ENCODE results near the gene CERK.

CERK gene

GRCh38 chr22:46682011-46682731 lies 55.9 kb downstream of the CERK start:
- TF ChIP-seq ZNF274 (IDR thresholded peaks at IDR 0.05; ENCODE audit: low read depth, low read length): no peak
- no peak overlapping the region for H3K4me3 ChIP-seq (ENCODE audit: low read length)

- no peak overlapping the region for H3K4me3 ChIP-seq (ENCODE audit: low read length)
- TF ChIP-seq ZNF274 (IDR thresholded peaks at IDR 0.05; ENCODE audit: low read depth, low read length): no peak
Measured at GRCh38 chr22:46681010-46681409, 57.0 kb downstream of the CERK start.

GRCh38 chr22:46679706-46680269 lies 58.3 kb downstream of the CERK start:
- TF ChIP-seq ZNF274 (IDR thresholded peaks at IDR 0.05; ENCODE audit: low read depth, low read length): no peak
- no peak overlapping the region for H3K4me3 ChIP-seq (ENCODE audit: low read length)

- no peak overlapping the region for H3K4me3 ChIP-seq (ENCODE audit: low read length)
- TF ChIP-seq ZNF274 (IDR thresholded peaks at IDR 0.05; ENCODE audit: low read depth, low read length): no peak
Measured at GRCh38 chr22:46678785-46679700, 59.0 kb downstream of the CERK start.

- no peak overlapping the region for H3K4me3 ChIP-seq (ENCODE audit: low read length)
- TF ChIP-seq ZNF274 (IDR thresholded peaks at IDR 0.05; ENCODE audit: low read depth, low read length): no peak
Measured at GRCh38 chr22:46678003-46678657, 59.9 kb downstream of the CERK start.

GRCh38 chr22:46677323-46678002 lies 60.6 kb downstream of the CERK start:
- no peak overlapping the region for H3K4me3 ChIP-seq (ENCODE audit: low read length)
- TF ChIP-seq ZNF274 (IDR thresholded peaks at IDR 0.05; ENCODE audit: low read depth, low read length): no peak

GRCh38 chr22:46676881-46677280 lies 61.2 kb downstream of the CERK start:
- no peak for TF ChIP-seq ZNF274 (IDR thresholded peaks at IDR 0.05; ENCODE audit: low read depth, low read length)
- no peak overlapping the region for H3K4me3 ChIP-seq (ENCODE audit: low read length)

- no peak for TF ChIP-seq ZNF274 (IDR thresholded peaks at IDR 0.05; ENCODE audit: low read depth, low read length)
- H3K4me3 ChIP-seq (ENCODE audit: low read length): no peak overlapping the region
Measured at GRCh38 chr22:46676479-46676878, 61.6 kb downstream of the CERK start.

GRCh38 chr22:46675938-46676337 lies 62.1 kb downstream of the CERK start:
- no peak overlapping the region for H3K4me3 ChIP-seq (ENCODE audit: low read length)
- no peak for TF ChIP-seq ZNF274 (IDR thresholded peaks at IDR 0.05; ENCODE audit: low read depth, low read length)

GRCh38 chr22:46675479-46675878 lies 62.6 kb downstream of the CERK start:
- no peak overlapping the region for H3K4me3 ChIP-seq (ENCODE audit: low read length)

GRCh38 chr22:46674906-46675305 lies 63.1 kb downstream of the CERK start:
- TF ChIP-seq ZNF274 (IDR thresholded peaks at IDR 0.05; ENCODE audit: low read depth, low read length): no peak
- H3K4me3 ChIP-seq (ENCODE audit: low read length): no peak overlapping the region

More at GRCh38 chr22:46675479-46675878, 62.6 kb downstream of the CERK start:
- no peak for TF ChIP-seq ZNF274 (IDR thresholded peaks at IDR 0.05; ENCODE audit: low read depth, low read length)

- no peak overlapping the region for H3K4me3 ChIP-seq (ENCODE audit: low read length)
- TF ChIP-seq ZNF274 (IDR thresholded peaks at IDR 0.05; ENCODE audit: low read depth, low read length): no peak
Measured at GRCh38 chr22:46674367-46674781, 63.7 kb downstream of the CERK start.

GRCh38 chr22:46673662-46674236 lies 64.3 kb downstream of the CERK start:
- TF ChIP-seq ZNF274 (IDR thresholded peaks at IDR 0.05; ENCODE audit: low read depth, low read length): no peak
- no peak overlapping the region for H3K4me3 ChIP-seq (ENCODE audit: low read length)
